ENCODE data around the gene CCL1.

- TF ChIP-seq RAD21 (IDR thresholded peaks at IDR 0.05; ENCODE audit: low read length) (no peak), CTCF (conservative IDR thresholded peaks at IDR 0.05; ENCODE audit: low read depth, low read length) (no peak), NFE2L2 (IDR thresholded peaks at IDR 0.05; ENCODE audit: low read depth, low read length) (no peak), CHD1 (IDR thresholded peaks at IDR 0.05; ENCODE audit: low read depth, low read length) (no peak), POLR2A (IDR thresholded peaks at IDR 0.05; ENCODE audit: low read depth, low read length) (no peak), MXI1 (IDR thresholded peaks at IDR 0.05; ENCODE audit: borderline replicate concordance, low read depth, low read length) (no peak), MAFK (IDR thresholded peaks at IDR 0.05; ENCODE audit: low read depth, low read length) (no peak), CEBPB (IDR thresholded peaks at IDR 0.05; ENCODE audit: low read depth, low read length) (no peak), RFX5 (IDR thresholded peaks at IDR 0.05; ENCODE audit: low read depth, low read length) (no peak)
These were observed 51.0 kb downstream of the CCL1 start for GRCh38 chr17:34312080-34312479.

Measured in IMR-90 (cell line).